Motor neuron (in vitro differentiated cells): Measurements from ENCODE around the gene CHAT. TPM values are rescaled to one million over a fixed set of nuclear protein-coding genes. Genes with fewer than 3 reads are reported as not detected.

Source experiments
- ATAC-seq, 8 experiments: fragments of 200-7000 bp; cut with Tn5 transposase; replicated peaks in 6 of 8; 2 replicates each; pipeline ENCODE4 v1.8.0; 2021; ENCODE audit warnings: mild to moderate bottlenecking in 8 of 8, moderate library complexity in 8 of 8
- H3K27ac ChIP-seq, 2 donors: fragments of 250-450 bp; sonication (Bioruptor Pico); 2 replicates each; pipeline ENCODE4 v1.9.0; 2021; ENCODE audit warnings: antibody characterized with exemption in 2 of 2, mild to moderate bottlenecking in 2 of 2, moderate library complexity in 1 of 2
- H3K4me1 ChIP-seq, 2 donors: fragments of 250-450 bp; sonication (Bioruptor Pico); replicated peaks in 1 of 2; 2 replicates each; pipeline ENCODE4 v1.6.1; 2021; ENCODE audit warnings: antibody characterized with exemption in 2 of 2, mild to moderate bottlenecking in 2 of 2, moderate library complexity in 1 of 2
- H3K4me3 ChIP-seq, 5 donors: fragments of 250-450 bp; sonication (Bioruptor Pico); 2 replicates each; pipeline ENCODE4 v1.9.0; 2021; ENCODE audit warnings: antibody characterized with exemption in 5 of 5, mild to moderate bottlenecking in 5 of 5, moderate library complexity in 4 of 5
- WGBS, 10 experiments: fragments of 450-650 bp; shearing (Covaris generic); methylation state at CpG; one replicate each; pipeline ENCODE4 v1.0.0; 2022; 5-methylcytosine and 5-hydroxymethylcytosine counted together
- in situ Hi-C, 9 experiments: fragments of 400-800 bp; cut with MboI; loops; one replicate each; pipeline ENCODE4 v1.15.0; 2021; ENCODE audit warnings: low sequenced_read_pairs in 9 of 9, low pct_unique_long_range_greater_than_20kb in 2 of 9; ENCODE audit not compliant: unreplicated experiment in 9 of 9
- total RNA-seq, 8 experiments: library from RNA; unstranded; fragments of 300-600 nt; gene quantifications; 2 replicates each; pipeline versions ENCODE4 v1.2.3 to v1.2.4, GENCODE V29; 2022

Gene CHAT
- total RNA-seq, 8 experiments from 2014 or later, result 2.4 to 6.5 (median 3.8) TPM; not detected in 3

- in situ Hi-C loops, result no loop called here
- no peak overlapping the region for H3K27ac ChIP-seq
- WGBS, 10 experiments, result 0 to 95% (median 60%) methylated on average over 1 to 7 of the region's 7 CpGs; no CpG with 5 or more reads in 1 of the 10 experiments
- peaks cover 25 to 29% of the 10 kb centered on the region in 2 donors for H3K4me1 ChIP-seq
- ATAC-seq, result peak in 3 of 8 experiments; percentile 90 to 91 (median 91)
- no peak overlapping the region for H3K4me3 ChIP-seq
Measured at GRCh38 chr10:49627038-49627437, 13.2 kb downstream of the CHAT start.

GRCh38 chr10:49627644-49628247 is 13.9 kb downstream of the CHAT start:
- H3K4me3 ChIP-seq, result no peak overlapping the region
- 80 to 100% (median 100%) methylated on average over 1 to 3 of the region's 18 CpGs; no CpG with 5 or more reads in 7 of the 10 experiments for WGBS, 10 experiments
- in situ Hi-C loops, result no loop called here
- ATAC-seq, result no peak
- no peak overlapping the region for H3K27ac ChIP-seq
- peaks cover 23 to 29% of the 10 kb centered on the region in 2 donors for H3K4me1 ChIP-seq

GRCh38 chr10:49628599-49628998 is 14.8 kb downstream of the CHAT start:
- Histone ChIP-seq H3K4me3 (no peak overlapping the region), H3K27ac (peak overlapping the region; percentile 36 to 47), H3K4me1 (peaks cover 32 to 38% of the 10 kb centered on the region in 2 donors)
- 61 to 90% (median 80%) methylated on average over 2 to 3 of the region's 8 CpGs; no CpG with 5 or more reads in 7 of the 10 experiments for whole genome bisulfite sequencing, 10 experiments
- in situ Hi-C loops, result no loop called here
- no peak for ATAC-seq

GRCh38 chr10:49629431-49629881 is 15.6 kb downstream of the CHAT start:
- no peak overlapping the region for H3K4me3 ChIP-seq
- peak overlapping the region in 1 of 2 donors; percentile 7 for H3K27ac ChIP-seq
- 0 to 90% (median 44%) methylated on average over 1 to 8 of the region's 9 CpGs; no CpG with 5 or more reads in 2 of the 10 experiments for WGBS, 10 experiments
- peaks cover 40 to 46% of the 10 kb centered on the region in 2 donors for H3K4me1 ChIP-seq
- ATAC-seq, result peak; percentile 55 to 88 (median 69)
- in situ Hi-C loops, result no loop called here

- Histone ChIP-seq H3K4me3 (no peak overlapping the region), H3K4me1 (peaks cover 42 to 54% of the 10 kb centered on the region in 2 donors), H3K27ac (no peak overlapping the region)
- no peak for ATAC-seq
- in situ Hi-C loops, result no loop called here
- 68 to 100% (median 83%) methylated on average over 1 to 3 of the region's 6 CpGs; no CpG with 5 or more reads in 5 of the 10 experiments for WGBS, 10 experiments
Measured at GRCh38 chr10:49631975-49632374, 18.1 kb downstream of the CHAT start.

- ATAC-seq, result peak in 5 of 8 experiments; percentile 59 to 78 (median 67)
- 0 to 93% (median 50%) methylated on average over 1 to 5 of the region's 12 CpGs; no CpG with 5 or more reads in 3 of the 10 experiments for WGBS, 10 experiments
- Histone ChIP-seq H3K4me3 (no peak overlapping the region), H3K27ac (peak overlapping the region; percentile 60 to 73), H3K4me1 (peaks cover 44 to 61% of the 10 kb centered on the region in 2 donors)
- in situ Hi-C loops, result no loop called here
Measured at GRCh38 chr10:49632406-49633317, 18.8 kb downstream of the CHAT start.

GRCh38 chr10:49633327-49634068 is 19.7 kb downstream of the CHAT start:
- no peak overlapping the region for H3K4me3 ChIP-seq
- peaks cover 42 to 56% of the 10 kb centered on the region in 2 donors for H3K4me1 ChIP-seq
- in situ Hi-C loops, result no loop called here
- WGBS, 10 experiments, result 10 to 80% (median 47%) methylated on average over 1 to 8 of the region's 13 CpGs; no CpG with 5 or more reads in 1 of the 10 experiments
- peak overlapping the region; percentile 60 to 73 for H3K27ac ChIP-seq
- peak in 5 of 8 experiments; percentile 23 to 66 (median 44) for ATAC-seq

- in situ Hi-C loops, result no loop called here
- H3K4me3 ChIP-seq, result no peak overlapping the region
- peak overlapping the region; percentile 60 to 73 for H3K27ac ChIP-seq
- H3K4me1 ChIP-seq, result peaks cover 36 to 49% of the 10 kb centered on the region in 2 donors
- ATAC-seq, result peak in 2 of 8 experiments; percentile 0 to 1
- WGBS, 10 experiments, result 11 to 71% (median 37%) methylated on average over 2 to 4 of the region's 8 CpGs; no CpG with 5 or more reads in 3 of the 10 experiments
Measured at GRCh38 chr10:49634069-49634660, 20.3 kb downstream of the CHAT start.

- ATAC-seq, result peak in 1 of 8 experiments; percentile 17
Measured at GRCh38 chr10:49642311-49642710, 28.5 kb downstream of the CHAT start.

GRCh38 chr10:49643241-49644034 is 29.6 kb downstream of the CHAT start:
- peaks cover 3 to 22% of the 10 kb centered on the region in 2 donors for H3K4me1 ChIP-seq
- in situ Hi-C loops, result no loop called here
- no peak for ATAC-seq
- no peak overlapping the region for H3K27ac ChIP-seq
- WGBS, 10 experiments, result 20 to 100% (median 100%) methylated on average over 1 to 4 of the region's 5 CpGs; no CpG with 5 or more reads in 5 of the 10 experiments
- no peak overlapping the region for H3K4me3 ChIP-seq

More at GRCh38 chr10:49642311-49642710, 28.5 kb downstream of the CHAT start:
- Histone ChIP-seq H3K4me3 (no peak overlapping the region), H3K4me1 (peaks cover 4 to 17% of the 10 kb centered on the region in 2 donors), H3K27ac (no peak overlapping the region)
- in situ Hi-C loops, result no loop called here
- 0 to 89% (median 79%) methylated on average over 1 to 3 of the region's 3 CpGs; no CpG with 5 or more reads in 5 of the 10 experiments for WGBS, 10 experiments

GRCh38 chr10:49644035-49644646 is 30.3 kb downstream of the CHAT start:
- in situ Hi-C loops, result no loop called here
- Histone ChIP-seq H3K4me1 (peaks cover 3 to 28% of the 10 kb centered on the region in 2 donors), H3K4me3 (no peak overlapping the region), H3K27ac (no peak overlapping the region)
- 0 to 100% (median 60%) methylated on average over 1 to 2 of the region's 7 CpGs; no CpG with 5 or more reads in 5 of the 10 experiments for WGBS, 10 experiments
- ATAC-seq, result peak in 3 of 8 experiments; percentile 27 to 63 (median 60)
